Body of pancreas (tissue), 4 donors: ENCODE measurements around the gene SNRNP48. TPM values are rescaled to one million over a fixed set of nuclear protein-coding genes. Genes with fewer than 3 reads are reported as not detected.

Source experiments
- ATAC-seq: fragments of 150-250 bp; one replicate; pipeline ENCODE4 v1.9.1; 2016
- DNase-seq, 4 donors: peaks; one replicate each; pipeline ENCODE4 v3.0.0-alpha.2; 2019
- H3K27ac ChIP-seq, 4 donors: fragments of 200-600 bp; sonication (generic); 1 replicate in 3 of 4; 2 replicates in 1 of 4; pipeline versions ENCODE4 v1.5.1 to v1.6.1; 2016 to 2019; ENCODE audit warnings: mild to moderate bottlenecking in 1 of 4, mixed read lengths in 1 of 4, moderate library complexity in 1 of 4
- H3K27me3 ChIP-seq, 2 donors: fragments of 200-600 bp; sonication (generic); one replicate each; pipeline ENCODE4 v1.6.0; 2016; ENCODE audit warnings: mild to moderate bottlenecking in 1 of 2
- H3K36me3 ChIP-seq, 2 donors: fragments of 200-600 bp; sonication (generic); replicated peaks in 1 of 2; 2 replicates each; pipeline ENCODE4 v1.5.1; 2016; ENCODE audit warnings: low read depth in 2 of 2; ENCODE audit not compliant: insufficient read depth in 1 of 2
- H3K4me1 ChIP-seq: fragments of 200-600 bp; sonication (generic); one replicate; pipeline ENCODE4 v1.6.0; 2016
- H3K4me3 ChIP-seq, 2 donors: fragments of 200-600 bp; sonication (generic); 1 replicate in 1 of 2; 2 replicates in 1 of 2; pipeline ENCODE4 v1.5.1; 2016 to 2019
- H3K9me3 ChIP-seq, 3 donors: fragments of 200-600 bp; sonication (generic); 1 replicate in 2 of 3; 2 replicates in 1 of 3; pipeline ENCODE4 v1.5.1; 2016
- POLR2A ChIP-seq, 3 donors: fragments of 450-650 bp; IDR thresholded peaks; one replicate each; pipeline ENCODE4 v1.6.1; 2016; ENCODE audit warnings: antibody characterized with exemption in 3 of 3, mild to moderate bottlenecking in 2 of 3
- WGBS, 2 donors: methylation state at CpG; one replicate each; pipeline ENCODE4 v1.1.5; 2017; 5-methylcytosine and 5-hydroxymethylcytosine counted together
- intact Hi-C: fragments of 100-400 bp; cut with DNase I; formaldehyde crosslinking; loops from one replicate; pipeline ENCODE4 v1.15.1; 2023
- total RNA-seq, 2 donors: library from RNA; depleted of rRNA; stranded (reverse); fragments of >200 nt; gene quantifications; one replicate each; pipeline ENCODE4 v1.1.0, GENCODE V29; 2016
- TF ChIP-seq, protein P1 (sequence below), 7 experiments: fragments of 450-650 bp in 4 of 7; fragments of 200-600 bp in 3 of 7; sonication (generic) in 3 of 7; IDR thresholded peaks; one replicate each; pipeline ENCODE4 v1.5.1; 2016 to 2019; ENCODE audit warnings: antibody characterized with exemption in 7 of 7

Gene SNRNP48
- total RNA-seq, 2 donors from 2014 or later: 8.6 to 18.7 TPM

DNA sequence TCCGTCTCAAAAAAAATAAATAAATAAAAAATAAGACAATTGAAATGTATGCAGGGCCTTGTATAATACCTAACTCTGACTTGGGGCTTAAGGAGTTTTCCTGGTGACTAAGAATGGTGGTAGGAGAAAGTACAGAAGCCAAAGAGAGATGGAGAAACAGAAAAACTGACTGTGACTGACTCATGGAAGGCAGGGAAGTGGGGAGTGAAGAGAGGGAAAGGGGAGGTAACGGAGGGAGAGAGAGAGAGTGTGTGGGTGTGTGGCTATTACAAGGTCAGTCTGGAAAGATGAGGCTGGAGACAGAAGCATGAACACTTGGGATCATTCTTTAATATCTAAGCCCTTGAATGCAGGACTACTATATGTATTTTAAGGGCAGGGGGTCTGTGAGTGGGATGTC is 38.5 kb downstream of the SNRNP48 start:
- Histone ChIP-seq H3K4me1 (no peaks in the 10 kb centered on the region), H3K9me3 (no peaks in the 10 kb centered on the region), H3K36me3 (no peaks in the 10 kb centered on the region), H3K27ac (no peak overlapping the region), H3K27me3 (no peaks in the 10 kb centered on the region), H3K4me3 (no peak overlapping the region)
- WGBS, 2 donors: 67 to 72% methylated on average over 2 of the region's 2 CpGs
- ATAC-seq: no peak
- TF ChIP-seq, protein P1, sequence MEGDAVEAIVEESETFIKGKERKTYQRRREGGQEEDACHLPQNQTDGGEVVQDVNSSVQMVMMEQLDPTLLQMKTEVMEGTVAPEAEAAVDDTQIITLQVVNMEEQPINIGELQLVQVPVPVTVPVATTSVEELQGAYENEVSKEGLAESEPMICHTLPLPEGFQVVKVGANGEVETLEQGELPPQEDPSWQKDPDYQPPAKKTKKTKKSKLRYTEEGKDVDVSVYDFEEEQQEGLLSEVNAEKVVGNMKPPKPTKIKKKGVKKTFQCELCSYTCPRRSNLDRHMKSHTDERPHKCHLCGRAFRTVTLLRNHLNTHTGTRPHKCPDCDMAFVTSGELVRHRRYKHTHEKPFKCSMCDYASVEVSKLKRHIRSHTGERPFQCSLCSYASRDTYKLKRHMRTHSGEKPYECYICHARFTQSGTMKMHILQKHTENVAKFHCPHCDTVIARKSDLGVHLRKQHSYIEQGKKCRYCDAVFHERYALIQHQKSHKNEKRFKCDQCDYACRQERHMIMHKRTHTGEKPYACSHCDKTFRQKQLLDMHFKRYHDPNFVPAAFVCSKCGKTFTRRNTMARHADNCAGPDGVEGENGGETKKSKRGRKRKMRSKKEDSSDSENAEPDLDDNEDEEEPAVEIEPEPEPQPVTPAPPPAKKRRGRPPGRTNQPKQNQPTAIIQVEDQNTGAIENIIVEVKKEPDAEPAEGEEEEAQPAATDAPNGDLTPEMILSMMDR (IDR thresholded peaks at IDR 0.05): no peak
- TF ChIP-seq POLR2A (IDR thresholded peaks at IDR 0.05): no peak
- no peak for DNase-seq
- intact Hi-C loops: no loop called here

DNA sequence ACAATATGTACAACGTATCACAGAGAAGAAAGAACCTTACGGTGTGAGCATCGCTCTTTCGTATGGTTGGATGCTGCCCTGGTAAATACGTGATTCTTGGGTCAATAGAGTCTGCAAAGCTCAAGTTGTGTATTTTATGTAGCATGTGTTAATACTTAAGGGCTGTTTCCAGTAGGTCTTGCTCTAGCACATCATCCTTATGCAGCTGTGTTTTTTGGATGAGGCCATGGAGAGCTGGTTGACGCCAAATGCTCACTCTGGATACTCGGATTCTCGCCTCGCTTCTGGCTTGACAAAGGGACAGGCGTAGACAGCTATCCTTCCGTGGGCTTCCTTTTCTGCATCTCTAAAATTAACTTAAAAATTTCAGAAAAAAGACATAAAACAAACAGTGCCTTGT is 38.9 kb downstream of the SNRNP48 start:
- ATAC-seq: no peak
- WGBS, 2 donors: 84 to 87% methylated on average over 11 of the region's 11 CpGs
- no peaks in the 10 kb centered on the region for H3K27me3 ChIP-seq
- DNase-seq: no peak
- no peak overlapping the region for H3K27ac ChIP-seq
- intact Hi-C loops: no loop called here
- H3K36me3 ChIP-seq: no peaks in the 10 kb centered on the region
- no peaks in the 10 kb centered on the region for H3K9me3 ChIP-seq
- H3K4me3 ChIP-seq: no peak overlapping the region
- no peaks in the 10 kb centered on the region for H3K4me1 ChIP-seq
- TF ChIP-seq POLR2A (IDR thresholded peaks at IDR 0.05): no peak
- TF ChIP-seq, protein P1 (IDR thresholded peaks at IDR 0.05): no peak

DNA sequence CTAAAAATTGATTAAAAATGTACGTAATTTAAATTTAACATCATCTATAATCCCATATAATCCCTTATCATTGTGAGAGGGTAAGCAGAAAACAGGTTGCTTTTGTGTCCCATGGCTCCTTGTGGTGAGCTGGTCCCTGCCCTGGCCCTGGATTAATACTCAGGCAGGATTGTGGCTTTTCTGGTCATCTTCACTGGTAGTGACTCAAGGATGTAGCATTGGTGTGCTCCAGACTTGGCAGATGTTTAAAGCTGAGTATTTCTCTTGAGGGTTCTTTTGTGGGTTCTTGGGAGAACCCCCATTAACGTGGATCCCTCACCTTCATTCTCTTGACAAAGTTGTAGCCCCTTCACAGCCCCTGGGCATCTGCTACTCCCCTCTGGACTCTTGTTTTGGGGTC is 39.3 kb downstream of the SNRNP48 start:
- DNase-seq: no peak
- WGBS, 2 donors: 32 to 61% methylated on average over 2 of the region's 2 CpGs
- no peak overlapping the region for H3K27ac ChIP-seq
- no peaks in the 10 kb centered on the region for H3K9me3 ChIP-seq
- H3K27me3 ChIP-seq: no peaks in the 10 kb centered on the region
- no peak overlapping the region for H3K4me3 ChIP-seq
- intact Hi-C loops: no loop called here
- ATAC-seq: no peak
- TF ChIP-seq, protein P1 (IDR thresholded peaks at IDR 0.05): no peak
- TF ChIP-seq POLR2A (IDR thresholded peaks at IDR 0.05): no peak
- no peaks in the 10 kb centered on the region for H3K4me1 ChIP-seq
- H3K36me3 ChIP-seq: no peaks in the 10 kb centered on the region

DNA sequence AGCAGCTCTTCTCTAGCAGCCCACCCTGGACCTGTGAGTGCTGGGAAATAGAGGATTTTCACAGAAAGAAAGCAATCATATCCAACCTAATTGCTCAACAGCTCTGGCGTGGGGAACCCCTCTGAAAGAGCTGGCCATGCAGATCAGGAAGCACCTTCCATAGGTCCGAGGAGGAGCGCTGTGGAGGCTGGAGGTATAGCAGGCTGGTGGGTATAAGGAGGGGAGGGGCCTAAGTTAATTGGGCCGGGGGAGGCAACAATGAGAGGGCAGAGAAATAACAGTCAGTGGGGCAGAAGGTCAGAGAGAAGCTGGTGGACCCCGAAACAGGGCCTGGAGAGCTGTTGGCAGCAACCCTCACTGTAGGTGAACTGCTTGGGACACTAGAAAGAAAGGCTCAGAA is 40.8 kb downstream of the SNRNP48 start:
- H3K4me1 ChIP-seq: no peaks in the 10 kb centered on the region
- H3K27ac ChIP-seq: no peak overlapping the region
- intact Hi-C loops: no loop called here
- H3K36me3 ChIP-seq: no peaks in the 10 kb centered on the region
- TF ChIP-seq, protein P1 (IDR thresholded peaks at IDR 0.05): no peak
- no peak for TF ChIP-seq POLR2A (IDR thresholded peaks at IDR 0.05)
- no peak for DNase-seq
- no peak overlapping the region for H3K4me3 ChIP-seq
- H3K27me3 ChIP-seq: no peaks in the 10 kb centered on the region
- no peaks in the 10 kb centered on the region for H3K9me3 ChIP-seq
- WGBS, 2 donors: 77 to 80% methylated on average over 5 of the region's 5 CpGs
- ATAC-seq: no peak

DNA sequence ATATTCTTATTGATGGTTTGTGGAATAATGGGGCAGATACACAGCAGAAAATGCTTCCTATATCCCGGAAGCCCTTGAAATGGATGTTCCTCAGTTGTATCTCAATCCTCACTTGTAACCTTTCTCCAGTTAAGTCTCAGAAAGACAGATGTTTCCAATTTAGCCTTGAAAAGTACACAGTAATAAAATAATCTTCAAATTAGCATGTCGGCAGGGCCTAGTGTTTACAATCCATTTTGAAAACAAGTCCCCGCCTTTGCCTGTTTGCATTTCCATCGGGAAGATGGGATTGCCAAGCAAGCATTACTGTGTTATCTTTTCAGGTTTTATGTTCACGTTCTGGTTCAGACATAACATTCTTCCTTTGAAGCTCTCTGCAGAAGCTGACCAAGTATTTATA is 41.5 kb downstream of the SNRNP48 start:
- Histone ChIP-seq H3K27ac (no peak overlapping the region), H3K36me3 (no peaks in the 10 kb centered on the region), H3K4me3 (no peak overlapping the region), H3K9me3 (no peaks in the 10 kb centered on the region), H3K27me3 (no peaks in the 10 kb centered on the region), H3K4me1 (no peaks in the 10 kb centered on the region)
- TF ChIP-seq, protein P1 (IDR thresholded peaks at IDR 0.05): no peak
- no peak for TF ChIP-seq POLR2A (IDR thresholded peaks at IDR 0.05)
- ATAC-seq (no peak), DNase-seq (no peak)
- intact Hi-C loops: no loop called here
- 41 to 44% methylated on average over 5 of the region's 5 CpGs for WGBS, 2 donors
